ENCODE results near the gene CUX1.
"Not testable (repeated sequence)": the region's sequence is repeated elsewhere in the genome, so short reads cannot be mapped to it uniquely, and the experiment has no call there.

The CUX1 gene

GRCh38 chr7:102044984-102045673, 227.7 kb downstream of the CUX1 start:
- H2AFZ ChIP-seq (ENCODE audit: low read length, unreplicated experiment), result peak overlapping the region; percentile 57
- peaks cover 31% of the 10 kb centered on the region for H3K4me1 ChIP-seq (ENCODE audit: control insufficient read depth, insufficient read depth, low read length, unreplicated experiment)
- no peaks in the 10 kb centered on the region for H3K79me2 ChIP-seq (ENCODE audit: control insufficient read depth, insufficient read depth, low read length, unreplicated experiment)
- no peaks in the 10 kb centered on the region for H3K27me3 ChIP-seq (ENCODE audit: insufficient read depth, low read length)
- H3K27ac ChIP-seq (ENCODE audit: low read depth, low read length), result peak overlapping the region; percentile 19; the same call in 1 of the 2 replicates
- H3K36me3 ChIP-seq (ENCODE audit: insufficient read depth, low read length), result no peaks in the 10 kb centered on the region
- peak overlapping the region; percentile 68 for H3K4me3 ChIP-seq (ENCODE audit: low read depth, low read length)

- Histone ChIP-seq H2AFZ (ENCODE audit: low read length, unreplicated experiment) (peak overlapping the region; percentile 57), H3K4me1 (ENCODE audit: control insufficient read depth, insufficient read depth, low read length, unreplicated experiment) (peaks cover 31% of the 10 kb centered on the region), H3K27ac (ENCODE audit: low read depth, low read length) (peak overlapping the region; percentile 6; the same call in 1 of the 2 replicates), H3K79me2 (ENCODE audit: control insufficient read depth, insufficient read depth, low read length, unreplicated experiment) (no peaks in the 10 kb centered on the region), H3K36me3 (ENCODE audit: insufficient read depth, low read length) (no peaks in the 10 kb centered on the region), H3K4me3 (ENCODE audit: low read depth, low read length) (peak overlapping the region; percentile 68), H3K27me3 (ENCODE audit: insufficient read depth, low read length) (no peaks in the 10 kb centered on the region)
These were observed 228.4 kb downstream of the CUX1 start for GRCh38 chr7:102045681-102046372.

GRCh38 chr7:102046373-102047117, 229.1 kb downstream of the CUX1 start:
- H3K4me3 ChIP-seq (ENCODE audit: low read depth, low read length), result no peak overlapping the region
- no peaks in the 10 kb centered on the region for H3K27me3 ChIP-seq (ENCODE audit: insufficient read depth, low read length)
- no peak overlapping the region for H3K27ac ChIP-seq (ENCODE audit: low read depth, low read length)
- peaks cover 31% of the 10 kb centered on the region for H3K4me1 ChIP-seq (ENCODE audit: control insufficient read depth, insufficient read depth, low read length, unreplicated experiment)
- H2AFZ ChIP-seq (ENCODE audit: low read length, unreplicated experiment), result no peak overlapping the region
- no peaks in the 10 kb centered on the region for H3K79me2 ChIP-seq (ENCODE audit: control insufficient read depth, insufficient read depth, low read length, unreplicated experiment)
- no peaks in the 10 kb centered on the region for H3K36me3 ChIP-seq (ENCODE audit: insufficient read depth, low read length)

- H2AFZ ChIP-seq (ENCODE audit: low read length, unreplicated experiment), result no peak overlapping the region
- H3K27me3 ChIP-seq (ENCODE audit: insufficient read depth, low read length), result no peaks in the 10 kb centered on the region
- H3K4me3 ChIP-seq (ENCODE audit: low read depth, low read length), result no peak overlapping the region
- H3K27ac ChIP-seq (ENCODE audit: low read depth, low read length), result no peak overlapping the region
- H3K79me2 ChIP-seq (ENCODE audit: control insufficient read depth, insufficient read depth, low read length, unreplicated experiment), result no peaks in the 10 kb centered on the region
- H3K36me3 ChIP-seq (ENCODE audit: insufficient read depth, low read length), result no peaks in the 10 kb centered on the region
- peaks cover 26% of the 10 kb centered on the region for H3K4me1 ChIP-seq (ENCODE audit: control insufficient read depth, insufficient read depth, low read length, unreplicated experiment)
These were observed 229.7 kb downstream of the CUX1 start for GRCh38 chr7:102047167-102047566.

GRCh38 chr7:102049765-102050164, 232.3 kb downstream of the CUX1 start:
- peaks cover 18% of the 10 kb centered on the region for H3K4me1 ChIP-seq (ENCODE audit: control insufficient read depth, insufficient read depth, low read length, unreplicated experiment)
- no peak overlapping the region for H2AFZ ChIP-seq (ENCODE audit: low read length, unreplicated experiment)
- no peaks in the 10 kb centered on the region for H3K27me3 ChIP-seq (ENCODE audit: insufficient read depth, low read length)
- H3K79me2 ChIP-seq (ENCODE audit: control insufficient read depth, insufficient read depth, low read length, unreplicated experiment), result no peaks in the 10 kb centered on the region
- H3K27ac ChIP-seq (ENCODE audit: low read depth, low read length), result no peak overlapping the region
- H3K36me3 ChIP-seq (ENCODE audit: insufficient read depth, low read length), result peaks cover 6% of the 10 kb centered on the region; the same call in 1 of the 2 replicates
- H3K4me3 ChIP-seq (ENCODE audit: low read depth, low read length), result no peak overlapping the region

- H3K36me3 ChIP-seq (ENCODE audit: insufficient read depth, low read length), result peaks cover 12% of the 10 kb centered on the region; the same call in 1 of the 2 replicates
- no peak overlapping the region for H3K27ac ChIP-seq (ENCODE audit: low read depth, low read length)
- H3K4me3 ChIP-seq (ENCODE audit: low read depth, low read length), result no peak overlapping the region
- no peak overlapping the region for H2AFZ ChIP-seq (ENCODE audit: low read length, unreplicated experiment)
- peaks cover 6% of the 10 kb centered on the region for H3K4me1 ChIP-seq (ENCODE audit: control insufficient read depth, insufficient read depth, low read length, unreplicated experiment)
- no peaks in the 10 kb centered on the region for H3K27me3 ChIP-seq (ENCODE audit: insufficient read depth, low read length)
- no peaks in the 10 kb centered on the region for H3K79me2 ChIP-seq (ENCODE audit: control insufficient read depth, insufficient read depth, low read length, unreplicated experiment)
These were observed 233.5 kb downstream of the CUX1 start for GRCh38 chr7:102050864-102051460.

GRCh38 chr7:102051736-102052135, 234.3 kb downstream of the CUX1 start:
- H3K4me1 ChIP-seq (ENCODE audit: control insufficient read depth, insufficient read depth, low read length, unreplicated experiment); H3K4me3 ChIP-seq (ENCODE audit: low read depth, low read length); H3K27ac ChIP-seq (ENCODE audit: low read depth, low read length); H3K79me2 ChIP-seq (ENCODE audit: control insufficient read depth, insufficient read depth, low read length, unreplicated experiment); H3K27me3 ChIP-seq (ENCODE audit: insufficient read depth, low read length); H2AFZ ChIP-seq (ENCODE audit: low read length, unreplicated experiment): not testable (repeated sequence)
- H3K36me3 ChIP-seq (ENCODE audit: insufficient read depth, low read length), result peaks cover 15% of the 10 kb centered on the region; the same call in 1 of the 2 replicates

- Histone ChIP-seq H3K27me3 (ENCODE audit: insufficient read depth, low read length) (no peaks in the 10 kb centered on the region), H3K4me1 (ENCODE audit: control insufficient read depth, insufficient read depth, low read length, unreplicated experiment) (no peaks in the 10 kb centered on the region), H3K79me2 (ENCODE audit: control insufficient read depth, insufficient read depth, low read length, unreplicated experiment) (no peaks in the 10 kb centered on the region), H3K27ac (ENCODE audit: low read depth, low read length) (no peak overlapping the region), H2AFZ (ENCODE audit: low read length, unreplicated experiment) (no peak overlapping the region), H3K4me3 (ENCODE audit: low read depth, low read length) (no peak overlapping the region), H3K36me3 (ENCODE audit: insufficient read depth, low read length) (peaks cover 15% of the 10 kb centered on the region; the same call in 1 of the 2 replicates)
These were observed 236.7 kb downstream of the CUX1 start for GRCh38 chr7:102054158-102054557.

GRCh38 chr7:102055181-102055976, 238.0 kb downstream of the CUX1 start:
- H3K79me2 ChIP-seq (ENCODE audit: control insufficient read depth, insufficient read depth, low read length, unreplicated experiment), result no peaks in the 10 kb centered on the region
- no peaks in the 10 kb centered on the region for H3K27me3 ChIP-seq (ENCODE audit: insufficient read depth, low read length)
- H3K4me1 ChIP-seq (ENCODE audit: control insufficient read depth, insufficient read depth, low read length, unreplicated experiment), result no peaks in the 10 kb centered on the region
- no peak overlapping the region for H3K4me3 ChIP-seq (ENCODE audit: low read depth, low read length)
- H3K27ac ChIP-seq (ENCODE audit: low read depth, low read length), result no peak overlapping the region
- H3K36me3 ChIP-seq (ENCODE audit: insufficient read depth, low read length), result peaks cover 15% of the 10 kb centered on the region; the same call in 1 of the 2 replicates
- no peak overlapping the region for H2AFZ ChIP-seq (ENCODE audit: low read length, unreplicated experiment)

- H3K79me2 ChIP-seq (ENCODE audit: control insufficient read depth, insufficient read depth, low read length, unreplicated experiment), result no peaks in the 10 kb centered on the region
- H3K4me3 ChIP-seq (ENCODE audit: low read depth, low read length), result no peak overlapping the region
- no peaks in the 10 kb centered on the region for H3K27me3 ChIP-seq (ENCODE audit: insufficient read depth, low read length)
- H3K36me3 ChIP-seq (ENCODE audit: insufficient read depth, low read length), result peaks cover 11% of the 10 kb centered on the region; the same call in 1 of the 2 replicates
- no peak overlapping the region for H3K27ac ChIP-seq (ENCODE audit: low read depth, low read length)
- no peak overlapping the region for H2AFZ ChIP-seq (ENCODE audit: low read length, unreplicated experiment)
- H3K4me1 ChIP-seq (ENCODE audit: control insufficient read depth, insufficient read depth, low read length, unreplicated experiment), result peaks cover 12% of the 10 kb centered on the region
These were observed 242.1 kb downstream of the CUX1 start for GRCh38 chr7:102059524-102059923.
